K562 (cell line): ENCODE measurements around the gene EXOSC1. TPM values are rescaled to one million over a fixed set of nuclear protein-coding genes. Genes with fewer than 3 reads are reported as not detected.

Source experiments
- CBX8 ChIP-seq: fragments of 200-600 bp; sonication (generic); IDR thresholded peaks from 2 replicates; pipeline ENCODE4 v1.6.1; 2012; ENCODE audit warnings: borderline replicate concordance, mixed run types, low read depth, mild to moderate bottlenecking, moderate library complexity, mixed read lengths, low read length, control low read depth, inconsistent platforms; ENCODE audit not compliant: poor library complexity, severe bottlenecking; ENCODE audit errors: extremely low read depth
- CEBPG ChIP-seq, 3 experiments: fragments of 200-800 bp in 1 of 3; sonication (Bioruptor generic) in 1 of 3; sonication (generic) in 1 of 3; formaldehyde crosslinking in 1 of 3; IDR thresholded peaks in 2 of 3; conservative IDR thresholded peaks in 1 of 3; 2 replicates each; pipeline versions ENCODE4 v1.6.1 to v1.8.0; 2016 to 2022; ENCODE audit warnings: missing compliant biosample characterization in 2 of 3, missing genetic modification characterization in 2 of 3, mild to moderate bottlenecking in 1 of 3, missing genetic modification reagents in 1 of 3
- FOXK1 ChIP-seq: sonication (generic); formaldehyde crosslinking; IDR thresholded peaks from 2 replicates; pipeline ENCODE4 v1.8.0; 2022; ENCODE audit warnings: missing genetic modification reagents, mild to moderate bottlenecking, borderline replicate concordance
- MCM2 ChIP-seq: fragments of 450-650 bp; IDR thresholded peaks from 2 replicates; pipeline ENCODE4 v1.6.1; 2017; ENCODE audit warnings: low read depth, mild to moderate bottlenecking
- MCM5 ChIP-seq: fragments of 450-650 bp; IDR thresholded peaks from 2 replicates; pipeline ENCODE4 v1.6.1; 2016; ENCODE audit warnings: low read depth
- MTA1 ChIP-seq: fragments of 450-650 bp; IDR thresholded peaks from 2 replicates; pipeline ENCODE4 v1.6.1; 2017; ENCODE audit warnings: borderline replicate concordance
- MYBL2 ChIP-seq, 2 experiments: fragments of 450-650 bp in 1 of 2; sonication (generic) in 1 of 2; formaldehyde crosslinking in 1 of 2; IDR thresholded peaks; 2 replicates each; pipeline versions ENCODE4 v1.6.1 to v1.8.1; 2017 to 2022; ENCODE audit warnings: borderline replicate concordance in 1 of 2, inconsistent platforms in 1 of 2, low read depth in 1 of 2, mild to moderate bottlenecking in 1 of 2, missing genetic modification reagents in 1 of 2, moderate library complexity in 1 of 2
- PCBP2 ChIP-seq: fragments of 200-400 bp; formaldehyde crosslinking; IDR thresholded peaks from 2 replicates; pipeline ENCODE4 v1.6.1; 2018; ENCODE audit warnings: low read length, low read depth, mild to moderate bottlenecking, moderate library complexity; ENCODE audit not compliant: poor library complexity, severe bottlenecking
- ZNF217 ChIP-seq: sonication (generic); formaldehyde crosslinking; IDR thresholded peaks from 2 replicates; pipeline ENCODE4 v1.8.0; 2022; ENCODE audit warnings: mild to moderate bottlenecking, missing genetic modification reagents
- ZNF551 ChIP-seq: fragments of 250-450 bp; sonication (Bioruptor Pico); IDR thresholded peaks from 2 replicates; pipeline ENCODE4 v1.5.0; 2021; ENCODE audit warnings: mild to moderate bottlenecking, moderate library complexity
- polyA plus RNA-seq, 8 experiments: library from polyadenylated mRNA; depleted of rRNA in 4 of 8; stranded (reverse) in 5 of 8; unstranded in 3 of 8; fragments of >200 nt; fragmentation: Nextera tagmentation in 2 of 8; fragmentation: Illumina TruSeq in 1 of 8; extraction: Ambion mirVana in 2 of 8; extraction: Trizol in 1 of 8; gene quantifications; 2 replicates each; pipeline versions ENCODE4 v1.2.1 to v1.2.3, GENCODE V29; 2011 to 2014; ENCODE audit warnings: inconsistent platforms in 1 of 8, missing spikeins in 1 of 8
- total RNA-seq, 7 experiments: library from RNA; depleted of rRNA in 6 of 7; stranded (reverse); fragments of >200 nt in 6 of 7; fragmentation: Illumina TruSeq in 2 of 7; extraction: Trizol in 2 of 7; gene quantifications; 2 replicates each; pipeline versions ENCODE4 v1.2.1 to v1.2.3, GENCODE V29; 2011 to 2021; ENCODE audit warnings: low replicate concordance in 1 of 7
- TF ChIP-seq, protein P1 (sequence below): sonication (generic); formaldehyde crosslinking; IDR thresholded peaks from 2 replicates; pipeline ENCODE4 v1.8.0; 2022; ENCODE audit warnings: mild to moderate bottlenecking, missing genetic modification reagents, borderline replicate concordance
- TF ChIP-seq, protein P2 (sequence below): fragments of 250-450 bp; sonication (Bioruptor Pico); IDR thresholded peaks from 2 replicates; pipeline ENCODE4 v1.4.0; 2020
- TF ChIP-seq, protein P3 (sequence below): sonication (generic); formaldehyde crosslinking; IDR thresholded peaks from 2 replicates; pipeline ENCODE4 v1.8.1; 2022; ENCODE audit warnings: missing genetic modification reagents
- TF ChIP-seq, protein P4 (sequence below): sonication (generic); formaldehyde crosslinking; IDR thresholded peaks from 2 replicates; pipeline ENCODE4 v1.8.0; 2022; ENCODE audit warnings: missing genetic modification reagents, mild to moderate bottlenecking, moderate library complexity, borderline replicate concordance

The EXOSC1 gene
- total and polyA plus RNA-seq, 9 of the 15 experiments (the other 6 are each of a cell fraction or from before 2014, with no cell fraction given): 44.3 to 117 (median 67.0) TPM

DNA sequence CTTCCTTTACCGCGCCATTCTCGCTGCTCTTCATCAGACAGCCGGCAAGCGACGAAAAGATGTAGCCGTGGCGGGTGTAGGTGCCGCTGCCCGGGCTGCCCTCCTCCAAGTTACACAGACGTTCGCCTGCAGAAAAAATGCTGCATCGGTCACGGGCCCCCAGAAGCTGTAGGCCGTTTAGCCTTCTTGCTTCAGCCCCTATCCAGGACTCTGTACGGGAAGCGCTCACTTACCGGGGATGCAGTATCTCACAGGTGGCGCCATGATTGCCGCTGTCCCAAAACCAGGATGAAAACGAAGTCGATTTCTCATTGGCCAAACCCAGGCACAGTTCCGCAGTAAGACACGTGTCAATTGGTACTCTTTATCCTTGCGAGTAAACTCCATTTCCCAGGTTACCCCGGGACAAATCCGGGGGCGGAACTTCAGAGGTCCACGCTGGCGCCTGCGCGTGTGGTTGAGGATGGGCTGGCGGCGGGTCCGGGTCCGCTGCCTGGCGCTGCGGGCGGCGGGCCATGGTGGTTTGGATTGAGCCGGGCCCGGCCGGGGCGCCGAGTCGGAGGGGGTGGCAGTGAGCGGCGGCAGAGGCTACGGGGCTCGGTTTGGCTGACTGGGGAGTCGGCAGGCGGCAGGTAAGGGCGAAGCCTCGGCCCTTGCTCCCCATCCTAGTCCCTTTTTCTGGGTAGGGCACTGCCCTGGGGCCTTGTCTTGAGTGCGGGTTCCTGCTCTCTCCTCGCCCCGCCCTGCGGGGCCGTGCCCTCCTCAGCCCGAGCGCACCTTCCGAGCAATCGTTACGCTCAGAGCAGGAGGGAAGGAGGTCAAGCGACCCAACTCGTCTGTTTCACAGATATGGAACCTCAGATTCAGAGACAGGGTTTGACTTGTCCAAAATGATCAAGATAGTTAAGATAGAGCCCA, at the start of gene EXOSC1, which contains the start of gene ZDHHC16 (continued):
- TF ChIP-seq, protein P1, sequence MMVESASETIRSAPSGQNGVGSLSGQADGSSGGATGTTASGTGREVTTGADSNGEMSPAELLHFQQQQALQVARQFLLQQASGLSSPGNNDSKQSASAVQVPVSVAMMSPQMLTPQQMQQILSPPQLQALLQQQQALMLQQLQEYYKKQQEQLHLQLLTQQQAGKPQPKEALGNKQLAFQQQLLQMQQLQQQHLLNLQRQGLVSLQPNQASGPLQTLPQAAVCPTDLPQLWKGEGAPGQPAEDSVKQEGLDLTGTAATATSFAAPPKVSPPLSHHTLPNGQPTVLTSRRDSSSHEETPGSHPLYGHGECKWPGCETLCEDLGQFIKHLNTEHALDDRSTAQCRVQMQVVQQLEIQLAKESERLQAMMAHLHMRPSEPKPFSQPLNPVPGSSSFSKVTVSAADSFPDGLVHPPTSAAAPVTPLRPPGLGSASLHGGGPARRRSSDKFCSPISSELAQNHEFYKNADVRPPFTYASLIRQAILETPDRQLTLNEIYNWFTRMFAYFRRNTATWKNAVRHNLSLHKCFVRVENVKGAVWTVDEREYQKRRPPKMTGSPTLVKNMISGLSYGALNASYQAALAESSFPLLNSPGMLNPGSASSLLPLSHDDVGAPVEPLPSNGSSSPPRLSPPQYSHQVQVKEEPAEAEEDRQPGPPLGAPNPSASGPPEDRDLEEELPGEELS (CRISPR knock-in tag): no peak
- TF ChIP-seq ZNF217 (CRISPR knock-in tag) (no peak), ZNF551 (CRISPR knock-in tag) (no peak), MYBL2 (IDR thresholded peaks at IDR 0.05; ENCODE audit: low read depth) (no peak), MYBL2 (CRISPR knock-in tag; IDR thresholded peaks at IDR 0.05; ENCODE audit: borderline replicate concordance) (no peak), FOXK1 (no peak), PCBP2 (no peak), CBX8 (no peak), MCM2 (no peak), MTA1 (no peak), MCM5 (no peak), CEBPG (CRISPR knock-in tag; IDR thresholded peaks at IDR 0.05) (no peak), CEBPG (tag; conservative IDR thresholded peaks at IDR 0.05 in 1 of 2, IDR thresholded peaks at IDR 0.05 in 1 of 2) (no peak)
- TF ChIP-seq, protein P2, sequence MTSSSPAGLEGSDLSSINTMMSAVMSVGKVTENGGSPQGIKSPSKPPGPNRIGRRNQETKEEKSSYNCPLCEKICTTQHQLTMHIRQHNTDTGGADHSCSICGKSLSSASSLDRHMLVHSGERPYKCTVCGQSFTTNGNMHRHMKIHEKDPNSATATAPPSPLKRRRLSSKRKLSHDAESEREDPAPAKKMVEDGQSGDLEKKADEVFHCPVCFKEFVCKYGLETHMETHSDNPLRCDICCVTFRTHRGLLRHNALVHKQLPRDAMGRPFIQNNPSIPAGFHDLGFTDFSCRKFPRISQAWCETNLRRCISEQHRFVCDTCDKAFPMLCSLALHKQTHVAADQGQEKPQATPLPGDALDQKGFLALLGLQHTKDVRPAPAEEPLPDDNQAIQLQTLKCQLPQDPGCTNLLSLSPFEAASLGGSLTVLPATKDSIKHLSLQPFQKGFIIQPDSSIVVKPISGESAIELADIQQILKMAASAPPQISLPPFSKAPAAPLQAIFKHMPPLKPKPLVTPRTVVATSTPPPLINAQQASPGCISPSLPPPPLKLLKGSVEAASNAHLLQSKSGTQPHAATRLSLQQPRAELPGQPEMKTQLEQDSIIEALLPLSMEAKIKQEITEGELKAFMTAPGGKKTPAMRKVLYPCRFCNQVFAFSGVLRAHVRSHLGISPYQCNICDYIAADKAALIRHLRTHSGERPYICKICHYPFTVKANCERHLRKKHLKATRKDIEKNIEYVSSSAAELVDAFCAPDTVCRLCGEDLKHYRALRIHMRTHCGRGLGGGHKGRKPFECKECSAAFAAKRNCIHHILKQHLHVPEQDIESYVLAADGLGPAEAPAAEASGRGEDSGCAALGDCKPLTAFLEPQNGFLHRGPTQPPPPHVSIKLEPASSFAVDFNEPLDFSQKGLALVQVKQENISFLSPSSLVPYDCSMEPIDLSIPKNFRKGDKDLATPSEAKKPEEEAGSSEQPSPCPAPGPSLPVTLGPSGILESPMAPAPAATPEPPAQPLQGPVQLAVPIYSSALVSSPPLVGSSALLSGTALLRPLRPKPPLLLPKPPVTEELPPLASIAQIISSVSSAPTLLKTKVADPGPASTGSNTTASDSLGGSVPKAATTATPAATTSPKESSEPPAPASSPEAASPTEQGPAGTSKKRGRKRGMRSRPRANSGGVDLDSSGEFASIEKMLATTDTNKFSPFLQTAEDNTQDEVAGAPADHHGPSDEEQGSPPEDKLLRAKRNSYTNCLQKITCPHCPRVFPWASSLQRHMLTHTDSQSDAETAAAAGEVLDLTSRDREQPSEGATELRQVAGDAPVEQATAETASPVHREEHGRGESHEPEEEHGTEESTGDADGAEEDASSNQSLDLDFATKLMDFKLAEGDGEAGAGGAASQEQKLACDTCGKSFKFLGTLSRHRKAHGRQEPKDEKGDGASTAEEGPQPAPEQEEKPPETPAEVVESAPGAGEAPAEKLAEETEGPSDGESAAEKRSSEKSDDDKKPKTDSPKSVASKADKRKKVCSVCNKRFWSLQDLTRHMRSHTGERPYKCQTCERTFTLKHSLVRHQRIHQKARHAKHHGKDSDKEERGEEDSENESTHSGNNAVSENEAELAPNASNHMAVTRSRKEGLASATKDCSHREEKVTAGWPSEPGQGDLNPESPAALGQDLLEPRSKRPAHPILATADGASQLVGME (CRISPR knock-in tag): no peak; the same call in 1 of the 2 replicates
- TF ChIP-seq, protein P3, sequence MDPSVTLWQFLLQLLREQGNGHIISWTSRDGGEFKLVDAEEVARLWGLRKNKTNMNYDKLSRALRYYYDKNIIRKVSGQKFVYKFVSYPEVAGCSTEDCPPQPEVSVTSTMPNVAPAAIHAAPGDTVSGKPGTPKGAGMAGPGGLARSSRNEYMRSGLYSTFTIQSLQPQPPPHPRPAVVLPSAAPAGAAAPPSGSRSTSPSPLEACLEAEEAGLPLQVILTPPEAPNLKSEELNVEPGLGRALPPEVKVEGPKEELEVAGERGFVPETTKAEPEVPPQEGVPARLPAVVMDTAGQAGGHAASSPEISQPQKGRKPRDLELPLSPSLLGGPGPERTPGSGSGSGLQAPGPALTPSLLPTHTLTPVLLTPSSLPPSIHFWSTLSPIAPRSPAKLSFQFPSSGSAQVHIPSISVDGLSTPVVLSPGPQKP (CRISPR knock-in tag): no peak
- TF ChIP-seq, protein P4, sequence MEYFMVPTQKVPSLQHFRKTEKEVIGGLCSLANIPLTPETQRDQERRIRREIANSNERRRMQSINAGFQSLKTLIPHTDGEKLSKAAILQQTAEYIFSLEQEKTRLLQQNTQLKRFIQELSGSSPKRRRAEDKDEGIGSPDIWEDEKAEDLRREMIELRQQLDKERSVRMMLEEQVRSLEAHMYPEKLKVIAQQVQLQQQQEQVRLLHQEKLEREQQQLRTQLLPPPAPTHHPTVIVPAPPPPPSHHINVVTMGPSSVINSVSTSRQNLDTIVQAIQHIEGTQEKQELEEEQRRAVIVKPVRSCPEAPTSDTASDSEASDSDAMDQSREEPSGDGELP: peak; percentile 15; the same call in 1 of the 2 replicates
